HL-60 (cell line): ENCODE data around the gene VPS13D.

Experiments
- DNase-seq, 2 experiments: peaks; one replicate each; pipeline ENCODE4 v3.0.0-alpha.2; 2010 to 2020; ENCODE audit warnings: low read depth in 1 of 2, low spot score in 1 of 2
- H3K27ac ChIP-seq: fragments of 250-450 bp; sonication (Bioruptor Pico); replicated peaks from 2 replicates; pipeline ENCODE4 v1.5.1; 2020; ENCODE audit warnings: mild to moderate bottlenecking, moderate library complexity
- H3K27me3 ChIP-seq: fragments of 250-450 bp; sonication (Bioruptor Pico); 2 replicates; pipeline ENCODE4 v1.5.1; 2021; ENCODE audit warnings: mild to moderate bottlenecking, moderate library complexity; ENCODE audit not compliant: insufficient read depth, poor library complexity, severe bottlenecking
- H3K4me3 ChIP-seq: replicated peaks from 2 replicates; pipeline ENCODE4 v1.5.1; 2011; ENCODE audit warnings: mild to moderate bottlenecking, control low read depth, low read length; ENCODE audit not compliant: insufficient read depth
- GABPA ChIP-seq: IDR thresholded peaks from 2 replicates; pipeline ENCODE4 v1.6.1; 2012; ENCODE audit warnings: low read depth
- POLR2AphosphoS5 ChIP-seq: IDR thresholded peaks from 2 replicates; pipeline ENCODE4 v1.6.1; 2012; ENCODE audit warnings: low read depth
- SPI1 ChIP-seq: IDR thresholded peaks from 2 replicates; pipeline ENCODE4 v1.6.1; 2012; ENCODE audit warnings: low read depth, mild to moderate bottlenecking, borderline replicate concordance
- TF ChIP-seq, protein P1 (sequence below): IDR thresholded peaks from one replicate; pipeline ENCODE4 v1.5.1; 2011; ENCODE audit warnings: low read length, control low read depth, inconsistent platforms; ENCODE audit not compliant: insufficient read depth
- TF ChIP-seq, protein P2 (sequence below): IDR thresholded peaks from 2 replicates; pipeline ENCODE4 v1.6.1; 2012; ENCODE audit warnings: low read depth; ENCODE audit not compliant: insufficient replicate concordance

Gene VPS13D

DNA sequence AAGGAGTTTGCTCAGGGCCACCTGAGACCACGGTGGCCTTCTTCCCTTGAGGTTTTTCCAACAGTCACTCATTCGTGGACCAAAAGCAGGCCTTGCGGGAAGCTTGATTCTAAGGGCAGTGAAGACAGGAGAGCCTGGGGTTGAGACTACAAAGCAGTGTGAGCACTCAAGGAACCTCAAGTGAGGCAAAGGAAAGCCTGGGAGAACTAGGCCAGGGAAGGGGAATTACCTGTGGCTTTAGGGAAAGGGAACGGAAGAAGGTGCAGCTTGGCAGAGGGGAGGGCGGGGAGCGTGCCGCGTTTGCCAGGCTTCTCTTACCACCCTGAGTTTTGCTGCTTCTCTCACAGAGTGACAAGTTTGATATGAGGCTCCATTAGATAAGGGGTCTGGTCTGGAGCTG, 273.9 kb downstream of the VPS13D start:
- Histone ChIP-seq H3K4me3 (no peak overlapping the region), H3K27me3 (no peaks in the 10 kb centered on the region), H3K27ac (no peak overlapping the region)
- no peak for DNase-seq
- TF ChIP-seq, protein P1, sequence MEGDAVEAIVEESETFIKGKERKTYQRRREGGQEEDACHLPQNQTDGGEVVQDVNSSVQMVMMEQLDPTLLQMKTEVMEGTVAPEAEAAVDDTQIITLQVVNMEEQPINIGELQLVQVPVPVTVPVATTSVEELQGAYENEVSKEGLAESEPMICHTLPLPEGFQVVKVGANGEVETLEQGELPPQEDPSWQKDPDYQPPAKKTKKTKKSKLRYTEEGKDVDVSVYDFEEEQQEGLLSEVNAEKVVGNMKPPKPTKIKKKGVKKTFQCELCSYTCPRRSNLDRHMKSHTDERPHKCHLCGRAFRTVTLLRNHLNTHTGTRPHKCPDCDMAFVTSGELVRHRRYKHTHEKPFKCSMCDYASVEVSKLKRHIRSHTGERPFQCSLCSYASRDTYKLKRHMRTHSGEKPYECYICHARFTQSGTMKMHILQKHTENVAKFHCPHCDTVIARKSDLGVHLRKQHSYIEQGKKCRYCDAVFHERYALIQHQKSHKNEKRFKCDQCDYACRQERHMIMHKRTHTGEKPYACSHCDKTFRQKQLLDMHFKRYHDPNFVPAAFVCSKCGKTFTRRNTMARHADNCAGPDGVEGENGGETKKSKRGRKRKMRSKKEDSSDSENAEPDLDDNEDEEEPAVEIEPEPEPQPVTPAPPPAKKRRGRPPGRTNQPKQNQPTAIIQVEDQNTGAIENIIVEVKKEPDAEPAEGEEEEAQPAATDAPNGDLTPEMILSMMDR = no peak
- TF ChIP-seq SPI1 (no peak), GABPA (no peak), POLR2AphosphoS5 (no peak)
- TF ChIP-seq, protein P2, sequence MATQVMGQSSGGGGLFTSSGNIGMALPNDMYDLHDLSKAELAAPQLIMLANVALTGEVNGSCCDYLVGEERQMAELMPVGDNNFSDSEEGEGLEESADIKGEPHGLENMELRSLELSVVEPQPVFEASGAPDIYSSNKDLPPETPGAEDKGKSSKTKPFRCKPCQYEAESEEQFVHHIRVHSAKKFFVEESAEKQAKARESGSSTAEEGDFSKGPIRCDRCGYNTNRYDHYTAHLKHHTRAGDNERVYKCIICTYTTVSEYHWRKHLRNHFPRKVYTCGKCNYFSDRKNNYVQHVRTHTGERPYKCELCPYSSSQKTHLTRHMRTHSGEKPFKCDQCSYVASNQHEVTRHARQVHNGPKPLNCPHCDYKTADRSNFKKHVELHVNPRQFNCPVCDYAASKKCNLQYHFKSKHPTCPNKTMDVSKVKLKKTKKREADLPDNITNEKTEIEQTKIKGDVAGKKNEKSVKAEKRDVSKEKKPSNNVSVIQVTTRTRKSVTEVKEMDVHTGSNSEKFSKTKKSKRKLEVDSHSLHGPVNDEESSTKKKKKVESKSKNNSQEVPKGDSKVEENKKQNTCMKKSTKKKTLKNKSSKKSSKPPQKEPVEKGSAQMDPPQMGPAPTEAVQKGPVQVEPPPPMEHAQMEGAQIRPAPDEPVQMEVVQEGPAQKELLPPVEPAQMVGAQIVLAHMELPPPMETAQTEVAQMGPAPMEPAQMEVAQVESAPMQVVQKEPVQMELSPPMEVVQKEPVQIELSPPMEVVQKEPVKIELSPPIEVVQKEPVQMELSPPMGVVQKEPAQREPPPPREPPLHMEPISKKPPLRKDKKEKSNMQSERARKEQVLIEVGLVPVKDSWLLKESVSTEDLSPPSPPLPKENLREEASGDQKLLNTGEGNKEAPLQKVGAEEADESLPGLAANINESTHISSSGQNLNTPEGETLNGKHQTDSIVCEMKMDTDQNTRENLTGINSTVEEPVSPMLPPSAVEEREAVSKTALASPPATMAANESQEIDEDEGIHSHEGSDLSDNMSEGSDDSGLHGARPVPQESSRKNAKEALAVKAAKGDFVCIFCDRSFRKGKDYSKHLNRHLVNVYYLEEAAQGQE = no peak

DNA sequence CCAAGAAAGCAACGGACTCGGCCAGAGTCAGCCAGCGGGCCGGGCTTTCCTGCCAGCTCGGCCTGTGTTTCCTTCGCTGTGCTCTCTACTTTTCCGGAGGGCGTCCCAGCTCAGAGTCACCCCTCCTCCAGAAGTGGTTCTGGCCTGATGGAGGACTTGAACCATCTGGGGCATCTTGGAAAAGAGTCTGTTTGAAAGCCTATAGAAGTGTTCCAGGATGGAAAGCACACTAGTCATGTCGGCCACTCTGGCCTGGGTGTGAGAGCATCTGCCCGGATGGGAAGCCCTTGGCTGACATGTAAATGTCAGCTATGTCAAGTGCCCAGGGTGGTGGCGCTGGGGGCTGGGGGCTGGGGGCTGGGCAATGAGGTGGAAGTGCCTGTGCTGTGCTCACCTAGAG, 274.8 kb downstream of the VPS13D start:
- no peaks in the 10 kb centered on the region for H3K27me3 ChIP-seq
- no peak for TF ChIP-seq GABPA
- TF ChIP-seq, protein P2 = no peak
- TF ChIP-seq SPI1 = no peak
- no peak for TF ChIP-seq POLR2AphosphoS5
- TF ChIP-seq, protein P1 = no peak
- DNase-seq = no peak
- H3K27ac ChIP-seq = no peak overlapping the region
- no peak overlapping the region for H3K4me3 ChIP-seq

DNA sequence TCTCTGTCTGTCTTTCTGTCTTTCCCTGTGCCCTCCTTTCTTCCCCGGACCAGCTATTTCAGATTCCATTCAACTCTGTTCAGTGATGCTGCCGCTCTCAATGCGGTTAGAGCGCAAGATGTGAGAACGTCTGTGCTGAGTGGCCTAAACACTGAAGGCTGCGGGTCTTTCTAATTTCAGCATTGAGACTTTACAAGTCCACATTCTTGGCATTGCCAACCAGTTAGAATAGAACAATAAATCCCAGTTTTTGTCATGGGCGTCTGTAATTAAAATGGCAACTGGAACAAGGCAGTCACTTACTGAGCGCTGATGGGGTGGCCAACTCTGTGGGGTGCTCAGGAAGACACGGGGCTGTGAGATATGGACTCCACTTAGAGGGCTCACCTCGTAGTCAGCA, 275.4 kb downstream of the VPS13D start:
- Histone ChIP-seq H3K27me3 (no peaks in the 10 kb centered on the region), H3K27ac (no peak overlapping the region), H3K4me3 (no peak overlapping the region)
- no peak for DNase-seq
- TF ChIP-seq, protein P1 = no peak
- TF ChIP-seq, protein P2 = no peak
- no peak for TF ChIP-seq POLR2AphosphoS5
